Activated T-helper 1 cell treated with anti-CD3 and anti-CD28 coated beads, Interleukin-12 subunit alpha, Interleukin-12 subunit beta, Interleukin-2, Interleukin-4 antibody, amounts not matched to agents 30 ng/mL and 10 ng/mL and 1 ng/mL, durations not matched to agents 14 hours and 24 hours and 36 hours (primary cell): ENCODE measurements around the gene SLAMF7. TPM values are rescaled to one million over a fixed set of nuclear protein-coding genes. Genes with fewer than 3 reads are reported as not detected.

Source experiments
- DNase-seq: peaks from one replicate; pipeline ENCODE4 v3.0.0; 2021; ENCODE audit warnings: low spot score
- H3K27ac Mint-ChIP-seq: one replicate; pipeline ENCODE4 v1.8.0; 2021; ENCODE audit warnings: mild to moderate bottlenecking, mixed read lengths
- H3K27me3 Mint-ChIP-seq: one replicate; pipeline ENCODE4 v1.8.0; 2022; ENCODE audit warnings: mild to moderate bottlenecking, moderate library complexity, mixed read lengths; ENCODE audit not compliant: insufficient read depth
- H3K36me3 Mint-ChIP-seq: one replicate; pipeline ENCODE4 v1.8.0; 2021; ENCODE audit warnings: low read depth, mixed read lengths
- H3K4me1 Mint-ChIP-seq: one replicate; pipeline ENCODE4 v1.8.0; 2021; ENCODE audit warnings: low read depth, mixed read lengths
- H3K4me3 Mint-ChIP-seq: one replicate; pipeline ENCODE4 v1.8.0; 2021; ENCODE audit warnings: mild to moderate bottlenecking, moderate library complexity, mixed read lengths
- H3K9me3 Mint-ChIP-seq: one replicate; pipeline ENCODE4 v1.8.0; 2021; ENCODE audit warnings: mixed read lengths
- intact Hi-C: fragments of 100-400 bp; cut with micrococcal nuclease; formaldehyde crosslinking; loops from one replicate; pipeline ENCODE4 v1.15.1; 2024
- total RNA-seq: library from RNA; stranded (reverse); gene quantifications from 2 replicates; pipeline ENCODE4 v1.2.3, GENCODE V29; 2022

The SLAMF7 gene
- total RNA-seq, 1 donor from 2014 or later = 53.6 TPM

DNA sequence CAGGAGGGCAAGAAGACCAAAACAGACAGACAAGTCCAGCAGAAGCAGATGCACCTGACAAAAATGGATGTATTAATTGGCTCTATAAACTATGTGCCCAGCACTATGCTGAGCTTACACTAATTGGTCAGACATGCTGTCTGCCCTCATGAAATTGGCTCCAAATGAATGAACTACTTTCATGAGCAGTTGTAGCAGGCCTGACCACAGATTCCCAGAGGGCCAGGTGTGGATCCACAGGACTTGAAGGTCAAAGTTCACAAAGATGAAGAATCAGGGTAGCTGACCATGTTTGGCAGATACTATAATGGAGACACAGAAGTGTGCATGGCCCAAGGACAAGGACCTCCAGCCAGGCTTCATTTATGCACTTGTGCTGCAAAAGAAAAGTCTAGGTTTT lies 14.5 kb downstream of the SLAMF7 start:
- no peaks in the 10 kb centered on the region for H3K27me3 Mint-ChIP-seq
- H3K9me3 Mint-ChIP-seq = peaks cover 10% of the 10 kb centered on the region
- peaks cover 80% of the 10 kb centered on the region for H3K4me1 Mint-ChIP-seq
- DNase-seq = no peak
- peak overlapping the region; percentile 34 for H3K27ac Mint-ChIP-seq
- intact Hi-C loops = no loop called here
- no peak overlapping the region for H3K4me3 Mint-ChIP-seq
- peaks cover 50% of the 10 kb centered on the region for H3K36me3 Mint-ChIP-seq

DNA sequence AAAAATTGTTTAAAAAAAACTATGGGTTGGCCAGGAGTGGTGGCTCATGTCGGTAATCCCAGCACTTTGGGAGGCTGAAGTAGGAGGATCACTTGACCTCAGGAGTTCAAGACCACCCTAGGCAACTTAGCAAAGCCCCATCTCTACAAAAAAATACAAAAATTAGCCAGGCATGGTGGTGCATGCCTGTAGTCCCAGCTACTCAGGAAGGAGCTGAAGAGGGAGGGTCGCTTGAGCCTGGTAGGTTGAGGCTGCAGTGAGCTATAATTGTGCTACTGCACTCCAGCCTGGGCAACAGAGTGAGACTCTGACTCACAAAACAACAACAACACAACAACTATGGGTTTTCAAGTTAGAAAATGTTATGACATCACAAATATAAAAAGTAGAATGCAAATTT lies 16.4 kb downstream of the SLAMF7 start:
- Mint-ChIP-seq H3K4me1 (peaks cover 72% of the 10 kb centered on the region), H3K27ac (peak overlapping the region; percentile 75), H3K4me3 (peak overlapping the region; percentile 12), H3K27me3 (no peaks in the 10 kb centered on the region), H3K9me3 (peaks cover 13% of the 10 kb centered on the region), H3K36me3 (peaks cover 39% of the 10 kb centered on the region)
- intact Hi-C loops = no loop called here
- no peak for DNase-seq

DNA sequence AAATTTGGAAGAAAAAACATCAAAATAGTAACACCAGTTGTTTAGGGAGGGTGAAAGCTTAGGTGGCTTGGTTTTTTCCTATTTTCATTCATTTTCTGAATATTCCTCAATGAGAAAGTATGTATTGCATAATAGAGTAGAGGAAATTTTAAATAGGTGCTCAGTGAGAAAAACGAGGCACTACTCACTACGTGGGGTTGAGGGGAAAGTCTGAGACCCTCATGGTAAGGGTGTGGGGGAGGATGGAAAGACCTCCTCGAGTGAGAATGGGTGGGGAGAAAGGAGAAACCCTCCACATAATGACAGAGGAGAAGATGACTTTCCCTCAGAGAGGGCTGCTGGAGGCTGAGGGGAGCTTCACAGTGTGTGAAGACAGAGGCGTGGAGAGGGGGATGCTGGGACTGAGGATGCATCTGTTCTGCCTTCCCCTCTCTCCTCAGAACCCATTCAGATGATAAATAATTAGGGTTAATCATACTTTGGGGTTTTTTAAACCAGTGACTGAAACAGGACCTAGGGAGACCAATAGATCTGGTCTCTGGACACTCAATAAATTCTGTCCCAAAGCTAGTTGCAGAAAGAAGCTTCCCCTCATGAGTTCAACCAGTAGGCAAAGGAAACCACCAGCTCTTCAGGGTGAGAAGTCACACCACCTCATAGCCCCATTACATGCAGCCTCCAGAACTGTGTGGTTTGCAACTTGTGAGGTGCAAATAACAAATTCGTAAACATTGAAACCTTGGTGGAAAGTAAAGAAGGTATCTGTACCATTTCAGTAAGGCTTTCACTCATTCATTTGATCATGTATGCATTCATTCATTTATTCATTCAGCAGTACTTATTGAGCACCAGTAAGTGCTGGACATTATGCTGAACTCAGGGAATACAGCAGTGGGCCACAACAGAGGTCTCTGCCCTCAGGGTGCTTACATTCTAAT lies 17.1 kb downstream of the SLAMF7 start:
- Mint-ChIP-seq H3K9me3 (peaks cover 20% of the 10 kb centered on the region), H3K4me3 (peak overlapping the region; percentile 21), H3K27ac (peak overlapping the region; percentile 75), H3K36me3 (peaks cover 35% of the 10 kb centered on the region), H3K4me1 (peaks cover 65% of the 10 kb centered on the region), H3K27me3 (no peaks in the 10 kb centered on the region)
- no peak for DNase-seq
- intact Hi-C loops = loop anchor here (1.0 kb wide), 2 partner anchors 11 to 12 kb away; no protein-coding TSS in a partner anchor

DNA sequence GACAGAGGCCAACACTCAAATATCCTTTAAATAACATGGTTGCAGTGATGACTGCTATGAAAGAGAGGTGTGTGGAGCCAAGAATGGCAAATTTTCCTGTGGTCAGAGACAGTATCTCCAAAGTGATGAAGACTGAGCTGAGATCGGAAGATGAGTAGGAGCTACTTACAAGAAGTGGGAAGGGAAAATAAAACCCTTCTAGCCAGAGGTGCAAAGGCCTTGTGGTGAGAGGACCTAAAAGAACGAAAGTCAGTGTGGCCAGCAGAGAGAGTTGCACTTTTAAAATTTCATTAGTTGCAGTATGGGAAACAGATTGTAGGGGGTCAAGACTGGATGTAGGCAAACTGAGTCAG lies 17.8 kb downstream of the SLAMF7 start:
- intact Hi-C loops = loop anchor here (1.0 kb wide), 2 partner anchors 10 to 13 kb away; no protein-coding TSS in a partner anchor
- Mint-ChIP-seq H3K27me3 (no peaks in the 10 kb centered on the region), H3K4me3 (peak overlapping the region; percentile 21), H3K4me1 (peaks cover 58% of the 10 kb centered on the region), H3K27ac (peak overlapping the region; percentile 75), H3K9me3 (peaks cover 26% of the 10 kb centered on the region), H3K36me3 (peaks cover 31% of the 10 kb centered on the region)
- no peak for DNase-seq

DNA sequence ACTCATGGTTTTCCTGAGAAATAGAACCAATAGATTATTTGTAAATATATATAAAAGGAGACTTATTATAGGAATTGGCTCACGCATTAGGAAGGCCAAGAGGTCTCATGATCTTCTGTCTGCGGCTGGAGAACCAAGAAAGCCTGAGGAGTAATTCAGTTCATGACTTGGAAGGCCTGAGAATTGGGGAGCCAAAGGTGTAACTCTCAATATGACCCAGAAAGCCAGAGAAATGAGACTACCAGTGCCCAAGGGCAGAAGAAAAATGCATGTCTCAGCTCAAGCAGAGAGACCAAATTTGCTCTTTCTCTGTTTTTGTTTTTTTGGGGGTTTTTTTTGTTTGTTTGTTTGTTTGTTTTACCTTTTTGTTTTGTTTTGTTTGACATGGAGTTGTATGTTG lies 19.5 kb downstream of the SLAMF7 start:
- intact Hi-C loops = no loop called here
- Mint-ChIP-seq H3K27ac (no peak overlapping the region), H3K27me3 (no peaks in the 10 kb centered on the region), H3K9me3 (peaks cover 28% of the 10 kb centered on the region), H3K36me3 (peaks cover 17% of the 10 kb centered on the region), H3K4me3 (no peak overlapping the region), H3K4me1 (peaks cover 41% of the 10 kb centered on the region)
- no peak for DNase-seq

DNA sequence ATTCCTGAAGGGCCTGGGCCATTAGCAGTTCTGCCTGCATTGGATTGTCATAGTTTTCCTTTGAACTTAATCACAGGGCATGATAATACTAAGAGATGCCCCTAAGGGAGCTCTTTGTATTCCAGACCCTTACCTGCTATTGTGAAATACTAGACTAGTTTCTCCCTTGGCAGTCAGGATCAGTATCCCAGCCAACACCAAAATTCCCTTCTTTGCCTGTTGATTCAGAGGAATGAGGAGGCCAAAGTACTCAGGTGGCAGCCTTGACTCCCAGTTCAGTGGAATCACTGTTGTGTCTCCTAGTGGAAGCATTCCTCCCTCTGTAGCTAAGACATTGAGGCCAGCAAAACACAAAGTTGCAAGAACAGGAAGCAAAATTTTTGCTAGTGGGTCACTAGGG lies 20.7 kb downstream of the SLAMF7 start:
- H3K27ac Mint-ChIP-seq = no peak overlapping the region
- H3K27me3 Mint-ChIP-seq = no peaks in the 10 kb centered on the region
- no peak overlapping the region for H3K4me3 Mint-ChIP-seq
- intact Hi-C loops = no loop called here
- peaks cover 28% of the 10 kb centered on the region for H3K9me3 Mint-ChIP-seq
- peaks cover 32% of the 10 kb centered on the region for H3K4me1 Mint-ChIP-seq
- no peak for DNase-seq
- peaks cover 9% of the 10 kb centered on the region for H3K36me3 Mint-ChIP-seq

DNA sequence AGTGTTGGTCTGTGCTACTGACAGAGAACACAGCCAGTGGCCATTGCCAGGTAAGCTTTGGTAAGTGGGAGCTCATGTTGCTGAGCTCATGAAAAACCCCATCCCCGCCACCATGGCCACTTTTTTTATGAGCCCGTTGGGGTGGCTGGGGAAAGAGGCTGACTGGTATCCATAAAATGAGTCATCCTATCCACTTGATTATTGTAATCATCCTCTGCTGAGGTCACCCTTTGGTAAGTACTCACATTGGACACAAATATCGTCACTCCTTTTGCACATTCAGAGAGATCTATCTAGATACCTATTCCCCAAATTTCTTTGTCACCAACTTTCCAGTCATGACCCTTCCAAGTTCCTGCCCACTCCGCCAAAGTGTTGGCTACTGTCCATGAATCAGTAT lies 22.0 kb downstream of the SLAMF7 start:
- Mint-ChIP-seq H3K9me3 (peaks cover 28% of the 10 kb centered on the region), H3K27ac (no peak overlapping the region), H3K4me3 (no peak overlapping the region), H3K36me3 (peaks cover 9% of the 10 kb centered on the region), H3K27me3 (no peaks in the 10 kb centered on the region), H3K4me1 (peaks cover 25% of the 10 kb centered on the region)
- no peak for DNase-seq
- intact Hi-C loops = no loop called here

DNA sequence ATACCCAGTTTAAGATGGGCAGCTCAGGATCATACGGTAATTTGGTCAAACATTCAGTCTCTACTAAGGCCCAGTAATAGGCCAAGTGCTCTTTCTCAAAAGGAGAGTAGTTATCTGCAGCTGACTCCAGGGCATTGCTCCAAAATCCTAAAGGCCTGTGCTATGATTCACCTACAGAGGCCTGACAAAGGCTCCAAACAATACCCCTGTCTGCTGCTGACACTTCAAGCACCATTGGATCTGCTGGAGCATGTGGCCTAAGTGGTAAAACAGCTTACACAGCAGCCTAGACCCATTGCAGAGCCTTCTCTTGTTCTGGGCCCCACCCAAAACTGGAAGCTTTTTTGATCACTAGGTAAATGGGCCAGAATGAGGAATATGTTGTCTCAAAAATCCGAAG lies 22.8 kb downstream of the SLAMF7 start:
- intact Hi-C loops = no loop called here
- Mint-ChIP-seq H3K27me3 (no peaks in the 10 kb centered on the region), H3K4me1 (peaks cover 24% of the 10 kb centered on the region), H3K27ac (no peak overlapping the region), H3K4me3 (no peak overlapping the region), H3K9me3 (peaks cover 27% of the 10 kb centered on the region), H3K36me3 (peaks cover 6% of the 10 kb centered on the region)
- no peak for DNase-seq

DNA sequence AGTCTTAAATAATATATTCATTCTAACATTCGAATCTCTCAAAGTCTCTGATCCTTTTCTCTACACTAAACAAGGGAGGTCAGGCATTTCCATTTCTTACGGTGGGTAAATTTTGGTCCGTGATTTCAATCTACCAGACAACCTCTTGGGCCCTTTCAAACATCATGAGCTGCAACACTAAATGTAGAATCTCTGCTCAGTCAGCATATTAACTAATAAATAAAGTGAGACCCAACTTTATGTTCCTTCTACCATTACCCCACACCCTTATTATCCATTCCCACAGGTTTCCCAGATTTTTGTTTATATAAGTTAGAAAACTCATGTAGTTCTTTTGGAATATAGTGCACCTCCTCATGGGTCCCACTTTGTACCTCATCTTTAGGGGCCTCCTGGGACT lies 24.9 kb downstream of the SLAMF7 start:
- H3K27ac Mint-ChIP-seq = no peak overlapping the region
- peaks cover 4% of the 10 kb centered on the region for H3K36me3 Mint-ChIP-seq
- no peak for DNase-seq
- peaks cover 21% of the 10 kb centered on the region for H3K9me3 Mint-ChIP-seq
- H3K4me3 Mint-ChIP-seq = no peak overlapping the region
- intact Hi-C loops = no loop called here
- no peaks in the 10 kb centered on the region for H3K27me3 Mint-ChIP-seq
- peaks cover 25% of the 10 kb centered on the region for H3K4me1 Mint-ChIP-seq

DNA sequence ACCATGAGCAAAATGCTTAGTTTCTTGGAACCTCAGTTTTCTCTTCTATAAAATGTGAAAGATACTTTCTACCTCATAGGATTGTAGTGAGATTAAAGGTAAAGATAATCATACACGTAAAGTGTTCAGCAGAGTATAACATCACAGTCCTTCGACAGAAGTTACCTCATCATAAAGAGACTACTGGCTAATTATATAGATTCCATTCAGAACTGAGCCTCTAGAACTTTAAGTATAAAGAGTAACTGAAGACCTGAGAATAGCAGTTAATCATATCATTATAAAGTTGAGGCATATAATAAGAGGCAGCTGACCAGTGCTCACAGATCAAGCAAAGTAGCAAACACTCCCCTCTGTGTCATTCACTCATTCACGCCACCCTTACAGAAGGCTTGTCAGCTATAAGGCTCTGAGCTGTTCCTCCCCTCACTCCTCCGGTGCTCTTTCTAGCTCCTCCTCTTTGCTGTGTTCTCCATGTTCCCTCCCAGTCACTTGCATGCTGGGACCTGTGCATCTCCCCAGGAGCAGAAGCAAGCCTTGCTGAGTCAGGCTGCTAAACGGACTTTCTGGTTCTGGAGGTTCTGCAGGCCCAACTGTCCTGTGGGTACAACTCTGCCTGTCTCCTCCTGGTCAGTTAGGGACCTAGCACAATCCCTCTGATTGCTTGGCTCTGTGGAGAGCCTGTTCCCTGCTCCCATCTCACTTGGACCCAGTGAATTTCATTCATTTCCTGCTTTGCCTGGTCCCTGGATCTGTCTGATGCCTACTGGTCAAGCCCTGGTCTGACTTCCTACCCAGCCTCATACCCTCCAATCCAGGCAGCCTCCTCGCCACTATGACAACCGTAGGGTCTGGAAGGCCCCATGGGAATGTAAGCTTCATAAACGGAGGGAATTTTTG lies 28.6 kb downstream of the SLAMF7 start:
- intact Hi-C loops = loop anchor here (1.0 to 5.0 kb wide), 11 partner anchors 11 to 184 kb away; partner anchors contain the start of gene LY9
- Mint-ChIP-seq H3K36me3 (peaks cover 5% of the 10 kb centered on the region), H3K27me3 (no peaks in the 10 kb centered on the region), H3K4me1 (peaks cover 43% of the 10 kb centered on the region), H3K9me3 (peaks cover 3% of the 10 kb centered on the region), H3K4me3 (peak overlapping the region; percentile 83), H3K27ac (peak overlapping the region; percentile 89)
- DNase-seq = no peak

DNA sequence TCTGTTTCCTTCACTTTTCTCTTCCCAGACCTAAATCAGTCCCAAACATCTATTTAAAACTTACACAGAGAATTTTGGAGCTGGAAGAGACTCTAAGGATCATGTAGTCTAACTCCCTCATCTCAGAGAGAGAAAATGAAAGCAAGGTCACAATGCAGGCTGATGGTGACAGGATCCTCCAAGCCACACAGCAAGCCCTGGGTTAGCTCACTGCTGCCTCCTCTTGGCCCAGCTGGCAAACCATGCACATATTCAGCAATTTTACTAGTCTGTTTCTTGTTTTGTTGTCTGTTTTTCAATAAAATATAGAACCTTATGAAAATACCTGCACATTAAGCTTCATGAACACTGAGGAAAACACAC lies 29.2 kb downstream of the SLAMF7 start:
- H3K9me3 Mint-ChIP-seq = peaks cover 3% of the 10 kb centered on the region
- H3K36me3 Mint-ChIP-seq = peaks cover 5% of the 10 kb centered on the region
- H3K4me1 Mint-ChIP-seq = peaks cover 49% of the 10 kb centered on the region
- intact Hi-C loops = loop anchor here (1.0 to 5.0 kb wide), 8 partner anchors 27 to 183 kb away; no protein-coding TSS in a partner anchor
- peak overlapping the region; percentile 83 for H3K4me3 Mint-ChIP-seq
- no peaks in the 10 kb centered on the region for H3K27me3 Mint-ChIP-seq
- DNase-seq = peak; percentile 79
- peak overlapping the region; percentile 89 for H3K27ac Mint-ChIP-seq

DNA sequence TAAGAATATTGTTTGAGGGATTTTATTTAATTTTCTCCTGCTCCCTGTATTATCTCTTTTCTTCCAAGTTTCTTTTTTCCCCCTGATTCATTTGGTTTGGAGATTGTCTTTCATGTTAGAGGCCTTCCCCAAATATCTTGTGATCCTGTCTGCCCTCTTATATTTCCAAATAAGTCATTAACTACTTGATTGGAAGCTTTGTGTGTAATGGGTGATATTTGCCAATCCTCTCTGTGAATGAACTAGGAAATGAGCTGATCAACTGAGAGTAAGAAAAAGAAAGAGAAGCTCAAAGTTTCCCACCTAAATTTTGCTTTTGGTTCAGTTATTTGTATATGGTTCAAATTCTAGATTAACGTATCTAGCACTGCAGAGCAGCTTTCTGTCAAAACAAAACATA lies 33.3 kb downstream of the SLAMF7 start:
- Mint-ChIP-seq H3K4me3 (no peak overlapping the region), H3K36me3 (peaks cover 3% of the 10 kb centered on the region), H3K9me3 (no peaks in the 10 kb centered on the region), H3K27ac (no peak overlapping the region), H3K4me1 (peaks cover 67% of the 10 kb centered on the region), H3K27me3 (no peaks in the 10 kb centered on the region)
- no peak for DNase-seq
- intact Hi-C loops = no loop called here

DNA sequence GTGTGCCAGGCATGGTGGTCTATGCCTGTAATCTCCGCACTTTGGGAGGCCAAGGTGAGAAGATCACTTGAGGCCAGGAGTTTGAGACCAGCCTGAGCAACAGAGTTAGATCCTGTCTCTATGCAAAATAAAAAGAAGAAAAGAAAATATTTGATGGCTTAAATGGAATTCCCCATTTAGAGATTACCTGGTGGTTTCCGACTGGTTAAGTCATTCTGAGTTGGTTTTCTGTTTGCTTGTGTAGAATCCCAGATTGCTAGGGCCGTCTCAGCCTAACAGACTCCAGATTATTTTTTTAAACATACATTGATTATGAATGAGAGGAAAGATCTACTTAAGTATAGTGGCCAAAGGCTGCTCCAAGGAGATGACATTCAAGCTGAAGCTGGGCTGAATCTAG lies 34.0 kb downstream of the SLAMF7 start:
- Mint-ChIP-seq H3K4me3 (no peak overlapping the region), H3K4me1 (peaks cover 65% of the 10 kb centered on the region), H3K27ac (peak overlapping the region; percentile 80), H3K27me3 (no peaks in the 10 kb centered on the region), H3K9me3 (no peaks in the 10 kb centered on the region), H3K36me3 (peaks cover 3% of the 10 kb centered on the region)
- DNase-seq = no peak
- intact Hi-C loops = loop anchor here (1.0 kb wide), 1 partner anchor 9 kb away; no protein-coding TSS in a partner anchor
